ENCODE measurements around the gene IGSF9.

IGSF9 gene

DNA sequence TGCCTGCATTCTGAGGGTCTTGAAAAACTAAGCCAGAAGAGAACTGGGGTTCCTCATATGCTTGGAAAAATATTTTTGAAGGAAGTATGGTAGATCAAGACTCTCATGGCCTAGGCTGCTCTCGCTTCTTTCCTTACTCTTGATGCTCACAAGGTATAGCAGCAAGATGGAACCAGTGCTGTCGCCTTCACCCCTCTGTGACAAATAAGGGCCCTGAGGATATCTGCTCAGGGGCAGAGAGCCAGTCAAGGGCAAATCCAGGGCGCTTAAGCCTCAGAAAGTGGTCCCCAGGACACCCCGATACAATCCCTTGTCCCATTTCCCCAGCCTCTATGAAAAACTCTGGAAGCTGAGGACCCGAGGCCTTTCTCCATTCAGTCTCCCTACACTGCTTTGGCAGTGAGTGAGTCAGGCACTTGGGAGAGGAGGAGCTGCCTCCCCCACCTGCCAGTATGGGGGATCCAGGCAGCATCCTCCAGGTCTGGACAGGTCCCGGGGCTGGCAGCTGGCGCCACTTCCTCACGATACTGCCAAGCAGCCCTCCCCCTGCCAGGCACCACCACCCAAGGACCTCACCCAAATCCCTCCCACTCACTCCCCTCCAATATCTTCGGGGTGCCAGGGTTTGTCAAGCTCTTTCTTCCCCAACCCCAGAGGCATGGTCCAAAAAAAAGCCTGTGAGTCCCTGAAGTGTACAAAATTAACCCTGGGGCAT, 1.3 kb downstream of the IGSF9 start:
- DNase-seq, result peak in 1 of 2 experiments; percentile 37

DNA sequence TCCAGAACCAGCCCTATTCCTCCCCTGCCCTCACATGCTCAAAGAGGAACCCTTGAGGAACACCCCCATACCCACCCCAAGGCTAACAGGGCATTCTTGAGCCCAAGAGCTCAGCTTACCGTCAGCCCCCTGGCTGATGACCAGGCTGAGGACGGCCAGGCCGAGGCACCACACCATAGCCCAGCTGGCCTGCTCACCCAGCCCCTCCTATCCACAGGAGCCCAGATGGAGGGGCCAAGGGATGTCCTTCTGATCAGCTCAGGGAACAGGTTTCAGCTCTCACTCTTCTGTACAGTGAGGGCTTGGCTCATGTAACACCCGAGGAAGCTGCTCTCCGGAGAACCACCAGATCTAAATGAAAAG, 2.2 kb downstream of the IGSF9 start:
- DNase-seq, result no peak

DNA sequence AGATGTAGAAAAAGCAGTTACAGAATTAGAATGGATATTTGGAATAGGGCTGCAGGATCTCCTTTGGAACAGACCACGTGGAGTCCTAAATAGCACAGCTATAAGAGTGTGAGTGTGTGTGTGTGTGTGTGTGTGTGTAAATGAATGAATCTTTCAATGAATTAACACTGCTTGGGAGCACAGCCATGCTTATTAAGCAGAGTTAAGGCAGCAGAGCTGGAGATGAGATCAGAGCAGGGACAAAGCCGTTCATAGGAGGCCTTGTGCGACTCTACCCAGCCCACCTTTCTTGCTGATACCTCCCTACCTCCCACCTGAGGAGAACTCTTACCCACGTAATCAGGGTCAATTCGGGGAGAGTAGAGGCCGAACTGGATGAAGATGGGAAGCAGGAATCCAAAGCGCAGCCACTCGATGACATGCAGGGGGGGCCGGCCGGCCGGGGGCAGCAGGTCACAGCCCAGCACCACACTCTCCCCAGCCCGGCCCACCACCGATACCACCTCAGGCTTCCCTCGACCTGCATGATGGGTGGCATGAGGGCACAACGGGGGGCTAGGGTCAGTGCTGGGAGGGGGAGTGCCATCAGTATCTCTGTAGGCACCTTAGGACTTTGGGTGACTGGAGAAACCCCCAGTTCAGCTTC, 2.7 kb downstream of the IGSF9 start:
- no peak for DNase-seq

DNA sequence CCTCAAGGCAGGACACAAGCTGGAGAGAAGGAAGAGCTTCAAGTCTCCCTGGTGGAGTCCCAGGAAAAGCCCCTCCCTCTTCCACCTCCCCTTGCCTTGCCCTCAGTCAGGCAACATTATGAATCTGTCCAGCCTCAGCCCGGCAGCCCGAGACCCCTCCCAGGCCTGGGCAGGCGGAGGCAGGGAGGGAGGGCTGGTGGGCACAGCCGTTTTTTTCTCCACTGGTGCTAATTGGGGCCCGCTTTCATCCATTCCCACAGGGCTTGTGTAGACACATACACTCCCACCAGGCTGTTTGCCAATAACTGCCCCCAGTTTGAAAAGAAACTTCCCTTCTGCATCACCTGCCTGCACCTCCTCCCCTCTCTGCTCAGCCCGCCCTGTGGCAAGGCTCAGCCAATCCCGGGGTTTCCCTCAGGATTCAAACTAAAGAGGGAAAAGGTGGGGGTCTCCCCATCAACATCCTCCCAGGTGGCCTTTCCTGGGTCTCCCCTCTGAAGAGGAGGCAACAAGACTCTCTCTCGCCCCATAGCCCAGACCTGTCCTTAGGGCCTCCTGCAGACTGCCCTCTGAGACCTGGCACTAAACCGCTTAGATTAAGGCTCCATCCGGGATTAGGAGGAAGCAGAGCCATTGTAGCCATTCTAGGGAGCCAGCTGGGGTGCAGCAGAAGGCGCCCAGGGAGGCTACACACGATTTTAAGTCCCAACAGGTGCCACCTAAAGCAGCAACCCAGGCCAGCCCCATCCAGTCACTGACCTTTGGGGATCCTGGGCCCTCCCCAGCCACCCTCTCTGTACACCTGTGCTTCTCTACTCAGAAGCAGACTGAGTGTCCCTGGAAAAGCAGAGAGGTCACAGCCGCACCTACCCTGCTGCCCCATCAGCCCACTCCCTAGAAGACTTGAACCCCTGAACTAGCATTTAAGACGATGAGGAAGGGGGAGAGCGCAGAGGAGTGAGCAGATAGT, 3.5 kb downstream of the IGSF9 start:
- no peak for DNase-seq

DNA sequence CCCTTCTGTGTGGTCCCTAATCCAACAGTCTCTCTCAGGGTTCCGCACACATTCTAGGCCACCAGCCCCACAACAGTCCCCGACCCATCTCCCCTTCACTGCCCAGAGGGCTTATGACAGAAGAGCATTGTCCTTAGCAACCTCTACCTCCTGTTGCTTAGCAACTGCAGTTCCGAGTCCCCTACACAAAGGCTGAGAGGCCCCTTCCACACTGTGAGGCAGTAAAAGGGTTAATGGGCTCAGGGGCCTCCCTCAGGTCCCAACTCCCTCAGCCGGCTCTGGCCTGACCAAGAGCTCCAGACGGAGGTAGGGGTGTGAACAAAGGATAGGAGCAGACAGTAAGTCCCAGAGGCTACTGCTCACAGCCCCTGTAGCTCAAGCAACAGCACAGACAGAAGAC, 4.3 kb downstream of the IGSF9 start:
- DNase-seq, result no peak

DNA sequence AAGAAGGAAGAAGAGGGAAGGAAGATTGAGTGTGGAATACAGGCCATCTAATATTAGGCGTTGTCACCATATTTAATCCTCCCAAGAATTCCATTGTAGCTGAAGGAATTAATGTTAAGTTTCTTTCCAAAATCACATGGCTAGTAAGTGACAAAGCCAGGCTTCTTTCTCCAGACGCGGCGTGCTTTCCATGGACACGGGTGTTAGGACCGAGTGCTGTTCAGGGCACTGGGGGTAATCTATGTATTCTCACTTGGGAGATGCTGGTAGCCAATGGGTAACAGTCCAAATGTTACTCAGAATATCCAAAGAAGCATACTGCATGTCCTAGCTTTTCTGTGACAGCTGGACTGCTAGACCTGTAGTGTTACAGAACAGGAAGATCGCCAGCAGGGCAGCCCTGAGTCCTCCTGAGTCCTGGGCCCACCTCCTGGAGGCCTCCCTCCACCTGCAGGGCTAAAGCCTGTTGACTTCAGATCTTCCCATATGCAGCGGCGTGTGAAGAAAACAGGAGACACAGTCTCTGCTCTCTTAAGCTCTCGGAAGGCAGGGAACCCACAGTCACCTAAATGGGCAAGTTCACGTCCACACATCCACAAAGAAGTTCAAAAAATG, 5.3 kb downstream of the IGSF9 start:
- no peak for DNase-seq

DNA sequence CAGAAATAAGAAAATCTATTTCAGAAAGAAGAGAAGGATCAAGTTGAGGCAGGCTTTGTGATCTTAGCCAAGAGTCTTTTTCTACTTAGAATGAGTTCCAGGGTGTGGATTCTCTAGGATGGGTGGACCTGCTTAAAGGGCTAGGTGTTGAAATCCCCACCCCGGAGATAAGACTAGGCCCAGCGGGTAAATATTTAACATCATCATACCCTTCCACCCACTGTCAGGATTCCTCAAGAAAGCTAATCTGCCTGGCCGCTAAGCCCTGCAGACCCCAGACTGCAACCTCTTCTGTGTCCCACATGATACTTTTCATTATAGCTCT, 5.8 kb downstream of the IGSF9 start:
- DNase-seq, result no peak

DNA sequence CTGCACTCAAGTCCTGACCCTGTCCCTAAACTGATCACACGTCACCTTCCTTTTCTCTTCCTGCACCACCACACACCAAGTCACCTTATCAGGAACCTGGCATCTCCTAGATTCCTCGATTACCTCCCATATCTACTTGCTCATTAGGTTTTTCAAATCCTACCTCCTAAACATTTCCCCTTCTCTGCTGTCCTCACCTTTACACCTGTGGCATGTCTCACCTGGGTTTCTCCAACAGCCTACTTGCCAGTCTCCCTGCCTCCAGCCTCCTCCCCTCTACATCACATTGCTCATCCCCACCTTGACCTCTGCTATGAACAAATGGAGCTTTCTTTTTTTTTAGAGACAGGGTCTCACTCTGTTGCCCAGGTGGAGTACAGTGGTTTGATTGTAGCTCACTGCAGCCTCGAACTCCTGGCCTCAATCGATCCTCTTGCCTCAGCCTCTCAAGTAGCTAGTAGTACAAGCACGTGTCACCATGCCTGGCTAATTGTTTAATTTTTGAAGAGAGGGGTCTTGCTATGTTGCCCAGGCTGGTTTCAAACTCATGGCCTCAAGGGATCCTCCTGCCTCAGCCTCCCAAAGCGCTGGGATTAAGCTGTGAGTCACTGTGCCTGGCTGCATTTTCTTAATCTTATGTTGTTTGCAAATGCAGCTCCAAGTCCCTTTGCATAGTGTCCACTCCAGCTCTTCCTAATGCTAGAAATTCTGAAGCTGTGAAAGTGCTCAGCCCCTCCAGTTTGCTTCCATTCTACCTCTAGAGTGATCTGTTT, 6.3 kb downstream of the IGSF9 start:
- no peak for DNase-seq

DNA sequence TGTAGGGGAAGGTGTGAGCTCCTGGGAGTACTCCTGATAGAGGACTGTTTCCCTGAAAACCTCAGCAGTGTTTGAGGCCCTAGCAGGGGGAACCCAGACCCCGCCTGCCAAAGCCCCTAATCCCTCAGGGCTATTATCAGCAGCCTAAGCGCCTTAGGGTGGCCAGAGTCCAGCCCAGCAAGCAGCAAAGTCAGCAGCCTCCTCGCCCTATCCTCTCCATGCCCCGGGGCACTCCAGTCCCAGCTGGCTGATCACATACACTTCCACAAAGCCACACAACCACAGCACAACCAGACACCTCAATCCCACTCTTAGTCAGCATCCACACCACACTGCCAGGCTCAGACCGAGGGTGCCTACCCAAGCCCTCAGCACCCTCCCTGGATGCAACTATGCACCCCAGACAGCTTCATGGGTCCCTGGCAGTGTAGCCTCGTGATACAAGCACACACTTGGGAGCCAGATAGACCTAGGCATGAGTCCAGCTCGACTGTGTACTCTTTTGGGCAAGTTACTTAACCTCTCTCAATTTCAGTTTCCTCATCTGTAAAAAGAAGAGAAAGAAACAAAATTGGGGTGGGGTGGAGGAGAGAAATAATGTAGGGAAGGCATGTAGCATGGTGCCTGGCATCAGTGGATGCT, 7.1 kb downstream of the IGSF9 start:
- DNase-seq, result no peak

DNA sequence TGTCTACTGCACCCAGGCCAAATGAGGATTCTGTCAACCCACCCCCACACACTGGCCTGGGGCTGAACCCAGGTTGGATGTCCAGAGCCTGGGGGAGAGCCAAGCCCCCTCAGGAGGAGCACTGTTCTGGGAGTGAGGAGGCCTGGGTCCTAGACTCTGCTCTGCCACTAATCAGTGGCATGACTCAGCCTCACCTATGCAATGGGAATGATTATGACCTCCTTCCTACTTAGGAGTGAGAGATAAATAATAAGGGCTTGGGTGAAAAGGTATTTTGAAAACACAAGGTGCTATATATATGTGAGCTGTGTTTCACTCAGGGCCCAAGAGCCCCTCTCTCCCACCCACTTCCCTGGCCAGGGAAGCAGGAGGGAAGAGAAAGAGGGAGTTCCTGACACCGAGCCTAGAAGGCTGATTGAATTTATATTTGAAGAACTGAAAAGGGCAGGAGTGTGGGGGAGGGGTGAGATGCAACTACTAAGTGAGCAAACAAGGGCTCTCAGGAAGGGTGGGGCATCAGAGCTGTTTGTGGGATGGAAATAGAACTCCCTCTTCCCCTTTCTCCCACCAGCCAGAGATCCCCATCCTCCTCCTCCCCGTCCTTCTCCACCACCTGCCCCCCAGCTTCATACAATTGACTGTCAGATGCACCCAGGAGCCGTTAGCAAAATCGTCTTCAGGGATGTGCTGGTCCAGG, 8.2 kb downstream of the IGSF9 start:
- no peak for DNase-seq

DNA sequence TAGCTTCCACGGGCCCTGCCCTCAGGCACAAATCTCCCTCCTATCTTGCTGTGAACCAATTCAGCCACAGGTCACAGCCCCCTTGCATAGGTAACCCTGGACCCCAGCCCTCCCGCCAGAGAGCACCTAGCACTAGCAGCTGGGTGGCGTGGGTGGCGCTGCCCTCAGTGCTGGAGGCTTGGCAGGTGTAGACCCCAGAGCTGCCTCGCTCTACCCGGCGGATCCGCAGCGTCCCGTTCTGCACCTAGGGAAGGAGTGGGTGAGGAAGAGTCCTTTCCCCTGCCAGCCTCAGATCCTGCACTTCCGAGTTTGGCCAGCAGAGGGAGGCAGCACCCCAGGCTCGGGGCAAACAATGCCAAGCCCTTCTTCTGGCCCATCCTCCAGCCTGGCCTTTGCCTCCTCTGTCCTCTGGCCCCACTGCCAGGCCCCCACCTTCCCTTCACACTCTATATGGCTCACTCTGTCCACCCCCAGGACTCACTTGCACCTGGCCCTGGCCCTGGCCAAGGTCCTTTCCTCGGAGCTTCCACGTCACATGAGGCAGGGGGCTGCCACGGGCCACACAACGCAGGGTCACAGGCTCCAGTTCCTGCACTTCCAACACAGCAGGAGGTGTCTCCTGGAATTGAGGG, 9.0 kb downstream of the IGSF9 start:
- peak; percentile 43 to 69 for DNase-seq

DNA sequence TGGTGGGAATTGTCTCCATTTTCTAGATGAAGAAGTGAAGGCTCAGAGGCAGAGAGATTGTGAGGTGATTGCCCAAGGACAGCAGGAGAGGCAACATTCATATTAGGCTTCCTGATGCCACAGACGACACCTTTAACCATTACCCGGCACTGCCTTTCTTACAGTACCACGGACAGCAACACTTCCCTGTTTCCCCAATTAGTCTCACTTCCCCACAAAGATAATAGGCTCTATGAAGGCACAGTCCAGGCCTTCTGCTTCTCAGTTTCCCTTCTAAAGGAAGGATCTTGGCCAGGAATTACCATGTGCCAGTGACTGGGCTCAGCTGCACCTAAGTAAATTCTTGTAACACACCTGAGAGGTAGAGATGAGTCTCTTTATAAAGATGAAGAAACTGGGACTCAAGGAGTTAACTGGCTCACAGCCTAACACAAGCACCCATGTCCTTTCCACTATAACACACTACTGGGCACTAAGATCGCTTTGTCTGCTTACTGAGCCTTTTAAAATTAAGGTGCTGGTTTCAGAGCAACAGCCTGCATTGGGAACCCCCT, 9.6 kb downstream of the IGSF9 start:
- no peak for DNase-seq

DNA sequence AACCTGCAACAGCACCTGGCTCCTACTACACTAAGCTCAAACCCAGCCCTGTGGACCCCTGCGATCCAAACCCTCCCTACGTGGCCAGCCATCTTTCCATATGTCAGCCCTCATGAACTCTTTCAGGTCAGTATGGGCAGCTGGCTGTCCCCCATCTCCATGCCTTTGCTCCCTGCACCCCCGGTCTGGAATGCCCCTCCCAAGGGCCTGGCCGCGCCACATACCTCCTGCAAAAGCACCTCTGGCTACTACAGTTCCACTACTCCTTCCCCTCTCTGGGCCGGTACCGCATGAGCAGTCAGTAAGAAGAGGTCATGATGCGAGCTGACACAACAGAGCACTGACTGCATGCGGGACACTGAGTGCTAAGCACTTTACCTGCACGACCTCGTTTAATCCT, 10.1 kb downstream of the IGSF9 start:
- DNase-seq, result no peak

DNA sequence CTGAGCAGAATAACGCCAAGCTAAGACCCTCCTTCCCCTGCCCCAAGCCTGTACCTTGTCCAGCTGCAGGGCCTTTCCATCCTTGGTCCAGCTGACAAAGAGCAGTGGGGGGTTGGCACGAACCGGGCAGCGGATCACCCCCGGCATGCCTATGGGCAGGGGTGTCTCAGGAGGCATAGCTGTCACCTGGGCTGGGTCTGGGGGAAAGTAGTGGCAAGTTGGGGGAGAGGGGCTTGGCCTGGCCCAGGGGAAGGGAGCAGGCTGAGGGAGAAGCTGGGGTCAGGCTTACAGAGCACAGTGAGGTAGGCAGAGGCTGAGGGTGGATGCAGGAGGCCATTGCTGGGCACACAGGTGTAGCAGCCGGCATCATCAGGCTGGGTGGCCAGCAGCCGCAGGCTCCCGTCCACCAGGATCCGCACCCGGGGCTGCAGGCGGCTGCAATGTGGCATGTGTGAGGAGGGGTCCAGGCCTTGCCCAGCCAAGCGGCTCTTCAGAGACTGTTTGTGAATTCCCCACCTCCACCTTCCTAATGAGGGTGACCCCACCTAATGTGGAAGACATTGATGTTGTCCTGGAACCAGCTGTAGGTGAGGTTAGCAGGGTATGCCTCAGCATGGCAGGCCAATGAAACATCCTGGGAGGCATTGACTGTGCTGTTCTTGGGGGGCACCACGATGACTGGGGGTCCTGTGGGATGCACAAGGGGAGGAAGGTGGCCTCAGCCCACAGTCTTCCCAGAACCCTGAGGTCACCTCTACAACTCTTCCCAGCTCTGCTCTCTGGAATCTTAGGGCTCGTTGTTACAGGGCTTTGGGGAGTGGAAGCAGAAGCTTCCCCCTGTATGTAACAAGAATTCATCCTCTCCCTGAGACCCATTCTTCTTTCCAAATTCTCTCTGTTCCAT, 11.0 kb downstream of the IGSF9 start:
- DNase-seq, result no peak

DNA sequence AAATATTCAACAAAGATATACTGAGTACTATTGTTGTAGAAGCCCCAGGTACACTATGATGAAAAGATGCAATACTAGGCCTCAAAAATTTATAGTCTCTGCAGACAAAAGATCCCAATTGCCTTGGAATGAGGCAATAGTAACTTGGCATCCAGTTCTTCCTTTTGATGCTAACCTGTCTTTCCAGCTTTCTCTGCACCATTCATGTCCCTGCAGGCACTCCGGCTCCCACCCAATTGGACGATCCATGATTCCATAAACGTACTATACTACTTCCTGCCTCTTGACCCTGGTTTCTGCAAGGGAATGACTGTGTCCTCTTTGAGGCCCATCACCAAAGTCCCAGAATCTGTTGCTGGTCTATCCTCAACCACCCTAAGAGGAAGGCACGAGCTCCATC, 12.1 kb downstream of the IGSF9 start:
- DNase-seq, result no peak

DNA sequence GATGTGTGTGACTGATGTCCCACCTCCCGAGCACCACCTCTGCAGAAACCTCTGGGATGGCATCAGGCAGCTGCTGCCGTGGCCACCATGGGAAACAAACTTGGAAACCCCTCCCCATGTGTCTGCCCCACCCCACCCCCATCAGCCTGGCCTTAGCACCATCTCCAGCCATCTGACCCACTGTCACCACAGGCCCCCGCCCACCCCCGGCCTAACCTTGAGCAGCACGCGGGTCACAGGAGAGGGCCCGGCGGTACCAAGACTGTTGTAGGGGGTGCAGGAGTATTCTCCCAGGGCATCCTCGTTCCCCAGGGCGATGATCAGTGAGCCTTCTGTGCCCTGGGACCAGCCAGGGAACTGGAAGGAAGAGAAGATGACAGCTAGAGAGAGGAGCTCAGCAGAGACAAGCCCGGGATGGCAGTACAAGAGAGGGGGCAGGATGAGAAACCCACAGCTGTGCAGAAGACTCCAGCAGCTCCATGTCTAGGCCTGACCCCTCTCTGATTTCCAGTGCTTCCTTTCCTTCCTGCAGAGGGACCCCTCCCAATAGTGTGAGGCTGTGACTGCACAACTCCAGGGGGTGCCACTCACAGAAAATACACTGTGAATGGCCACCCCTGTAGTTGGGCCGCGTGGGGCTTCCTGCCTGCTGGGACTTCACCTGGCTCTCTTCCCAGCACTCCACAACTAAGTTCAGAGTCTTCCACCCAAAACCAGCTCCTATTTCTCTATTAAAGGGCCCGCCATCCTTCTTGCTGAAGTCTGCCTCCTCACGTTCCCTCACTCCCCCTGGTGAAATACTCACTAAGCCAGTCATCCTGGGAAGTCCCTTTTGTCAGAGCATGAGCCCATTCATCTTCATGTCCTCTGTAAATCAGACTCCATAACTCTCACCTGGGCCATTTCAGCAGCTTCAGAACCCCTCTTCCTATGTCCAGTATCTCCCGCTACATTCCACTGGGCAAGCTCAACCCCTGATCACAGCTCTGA, 12.8 kb downstream of the IGSF9 start:
- DNase-seq, result no peak

DNA sequence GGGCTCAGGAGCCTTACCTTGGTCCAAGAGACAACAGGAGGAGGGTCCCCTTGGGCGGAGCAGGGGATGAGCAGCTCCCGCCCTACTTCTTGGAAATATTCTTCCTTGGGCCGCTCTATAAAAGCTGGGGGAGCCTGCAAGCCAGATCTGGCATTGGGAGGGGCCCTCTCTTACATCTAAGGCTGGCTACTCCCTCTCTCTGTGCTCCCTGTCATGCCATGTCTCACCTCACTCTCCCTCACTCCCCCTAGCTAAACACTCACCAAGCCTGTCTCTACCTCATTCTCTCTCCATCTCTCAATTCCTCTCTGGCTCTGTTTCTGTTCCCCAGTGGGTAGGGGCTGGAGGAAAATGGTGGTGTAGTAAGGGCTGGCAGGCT, 13.6 kb downstream of the IGSF9 start:
- DNase-seq, result no peak

DNA sequence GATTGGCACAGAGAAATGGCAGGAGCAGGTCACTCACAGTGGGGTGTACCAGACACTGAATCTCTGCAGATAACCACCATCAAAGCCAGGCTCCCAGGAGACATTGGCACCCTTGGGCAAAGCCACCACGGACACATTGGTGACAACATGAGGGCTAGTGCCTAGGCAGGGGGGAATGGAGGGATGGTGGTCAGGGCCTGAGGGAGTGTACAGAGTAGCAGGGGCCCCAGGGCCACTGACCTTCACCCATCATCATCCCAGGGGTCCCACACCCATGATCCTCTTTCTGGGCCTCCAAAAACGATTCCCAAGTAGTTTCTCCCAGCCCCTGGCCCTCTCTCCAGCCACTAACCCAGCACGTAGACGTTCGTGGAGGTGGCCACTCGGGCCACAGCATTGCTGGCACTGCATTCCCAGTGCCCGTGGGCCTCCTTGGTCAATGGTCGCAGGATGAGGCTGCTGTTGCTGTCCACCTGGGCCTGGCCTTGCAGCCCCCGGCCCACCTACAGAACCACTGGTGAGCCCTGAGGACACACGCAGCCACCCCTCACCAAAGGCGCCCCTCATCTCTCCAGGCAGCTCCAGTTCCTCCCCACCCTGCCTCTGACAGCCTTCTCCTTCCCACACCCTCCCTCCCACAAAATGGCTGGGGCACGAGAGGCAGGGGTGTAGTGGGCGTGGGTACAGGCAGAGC, 14.2 kb downstream of the IGSF9 start:
- DNase-seq, result no peak
